Liver (tissue), 9 donors: ENCODE measurements around the gene ORAI1. TPM values are rescaled to one million over a fixed set of nuclear protein-coding genes. Genes with fewer than 3 reads are reported as not detected.
"Not testable (repeated sequence)": the region's sequence is repeated elsewhere in the genome, so short reads cannot be mapped to it uniquely, and the experiment has no call there.

Source experiments
- DNase-seq: peaks from one replicate; pipeline ENCODE4 v3.0.0-alpha.2; 2017; ENCODE audit warnings: low spot score
- H3K27ac ChIP-seq, 2 donors: one replicate each; pipeline ENCODE4 v1.7.0; 2013; ENCODE audit warnings: inconsistent platforms in 2 of 2, low read length in 2 of 2, control low read depth in 1 of 2, low read depth in 1 of 2, mild to moderate bottlenecking in 1 of 2
- H3K27me3 ChIP-seq, 4 donors: one replicate each; pipeline versions ENCODE4 v1.6.1 to v1.7.0; 2013; ENCODE audit warnings: low read length in 3 of 4, inconsistent platforms in 1 of 4, mild to moderate bottlenecking in 1 of 4, moderate library complexity in 1 of 4; ENCODE audit not compliant: control insufficient read depth in 4 of 4, insufficient read depth in 4 of 4
- H3K36me3 ChIP-seq, 4 donors: one replicate each; pipeline versions ENCODE4 v1.6.1 to v1.7.0; 2013; ENCODE audit warnings: low read length in 3 of 4, mild to moderate bottlenecking in 3 of 4, low read depth in 1 of 4, moderate library complexity in 1 of 4; ENCODE audit not compliant: control insufficient read depth in 4 of 4, insufficient read depth in 3 of 4
- H3K4me1 ChIP-seq, 4 donors: one replicate each; pipeline versions ENCODE4 v1.6.1 to v1.7.0; 2013; ENCODE audit warnings: low read length in 3 of 4, mild to moderate bottlenecking in 3 of 4, moderate library complexity in 1 of 4; ENCODE audit not compliant: control insufficient read depth in 4 of 4, insufficient read depth in 4 of 4
- H3K4me3 ChIP-seq, 3 donors: one replicate each; pipeline versions ENCODE4 v1.6.1 to v1.7.0; 2013; ENCODE audit warnings: low read length in 3 of 3, control low read depth in 1 of 3, low read depth in 1 of 3, mild to moderate bottlenecking in 1 of 3
- H3K9ac ChIP-seq, 2 donors: one replicate each; pipeline ENCODE4 v1.7.0; 2013; ENCODE audit warnings: low read length in 2 of 2, mild to moderate bottlenecking in 2 of 2, moderate library complexity in 2 of 2, control low read depth in 1 of 2, low read depth in 1 of 2
- H3K9me3 ChIP-seq, 4 donors: one replicate each; pipeline versions ENCODE4 v1.6.1 to v1.7.0; 2013; ENCODE audit warnings: low read length in 3 of 4; ENCODE audit not compliant: control insufficient read depth in 4 of 4
- FOXA1 ChIP-seq: IDR thresholded peaks from 2 replicates; pipeline ENCODE4 v1.6.1; 2016; ENCODE audit warnings: antibody characterized with exemption
- FOXA2 ChIP-seq: IDR thresholded peaks from 2 replicates; pipeline ENCODE4 v1.6.1; 2016; ENCODE audit warnings: antibody characterized with exemption
- GABPA ChIP-seq, 2 donors: IDR thresholded peaks in 1 of 2; conservative IDR thresholded peaks in 1 of 2; 2 replicates each; pipeline ENCODE4 v1.6.1; 2016; ENCODE audit warnings: antibody characterized with exemption in 2 of 2, mild to moderate bottlenecking in 1 of 2, moderate library complexity in 1 of 2
- NR2F2 ChIP-seq: IDR thresholded peaks from 2 replicates; pipeline ENCODE4 v1.6.1; 2016; ENCODE audit warnings: antibody characterized with exemption
- RAD21 ChIP-seq, 2 donors: IDR thresholded peaks; 2 replicates each; pipeline ENCODE4 v1.6.1; 2016; ENCODE audit warnings: antibody characterized with exemption in 2 of 2, mild to moderate bottlenecking in 2 of 2
- REST ChIP-seq: IDR thresholded peaks from 2 replicates; pipeline ENCODE4 v1.6.1; 2016; ENCODE audit warnings: antibody characterized with exemption, mild to moderate bottlenecking
- RXRA ChIP-seq, 2 donors: IDR thresholded peaks; 2 replicates each; pipeline ENCODE4 v1.6.1; 2017 to 2018; ENCODE audit warnings: antibody characterized with exemption in 2 of 2, mild to moderate bottlenecking in 1 of 2
- SP1 ChIP-seq: IDR thresholded peaks from 2 replicates; pipeline ENCODE4 v1.6.1; 2018; ENCODE audit warnings: antibody characterized with exemption, mild to moderate bottlenecking
- TAF1 ChIP-seq: conservative IDR thresholded peaks from 2 replicates; pipeline ENCODE4 v1.6.1; 2016; ENCODE audit warnings: antibody characterized with exemption, mild to moderate bottlenecking
- YY1 ChIP-seq: IDR thresholded peaks from 2 replicates; pipeline ENCODE4 v1.6.1; 2016; ENCODE audit warnings: antibody characterized with exemption, mild to moderate bottlenecking
- WGBS: extraction: QIAGEN DNeasy Blood & Tissue Kit; methylation state at CpG from one replicate; pipeline ENCODE4 v1.1.7; 2013; 5-methylcytosine and 5-hydroxymethylcytosine counted together
- polyA plus RNA-seq, 2 donors: library from polyadenylated mRNA; stranded (reverse) in 1 of 2; unstranded in 1 of 2; fragments of 200-250 nt in 1 of 2; fragments of >200 nt in 1 of 2; fragmentation: Nextera tagmentation in 1 of 2; extraction: Ambion mirVana in 1 of 2; gene quantifications; one replicate each; pipeline versions ENCODE4 v1.2.1 to v1.2.3, GENCODE V29; 2013 to 2015
- total RNA-seq, 2 donors: library from RNA; depleted of rRNA; stranded (reverse); fragments of >200 nt; gene quantifications; one replicate each; pipeline ENCODE4 v1.2.3, GENCODE V29; 2014
- TF ChIP-seq, protein P1 (sequence below): fragments of 150-350 bp; IDR thresholded peaks from 2 replicates; pipeline ENCODE4 v1.5.1; 2017; ENCODE audit warnings: improper control_type of control experiment, low read depth, low read length; ENCODE audit not compliant: missing input control
- TF ChIP-seq, protein P2 (sequence below): IDR thresholded peaks from 2 replicates; pipeline ENCODE4 v1.6.1; 2016; ENCODE audit warnings: antibody characterized with exemption
- TF ChIP-seq, protein P3 (sequence below): IDR thresholded peaks from 2 replicates; pipeline ENCODE4 v1.6.1; 2016; ENCODE audit warnings: antibody characterized with exemption
- TF ChIP-seq, protein P4 (sequence below): IDR thresholded peaks from 2 replicates; pipeline ENCODE4 v1.6.1; 2016; ENCODE audit warnings: antibody characterized with exemption
- donor health status: healthy.
- donor health status: healthy.
- donor health status: healthy.
- donor health status: healthy.
- donor health status: healthy.

Gene ORAI1
- total and polyA plus RNA-seq, 4 donors, result 5.3 to 10.9 (median 9.3) TPM

DNA sequence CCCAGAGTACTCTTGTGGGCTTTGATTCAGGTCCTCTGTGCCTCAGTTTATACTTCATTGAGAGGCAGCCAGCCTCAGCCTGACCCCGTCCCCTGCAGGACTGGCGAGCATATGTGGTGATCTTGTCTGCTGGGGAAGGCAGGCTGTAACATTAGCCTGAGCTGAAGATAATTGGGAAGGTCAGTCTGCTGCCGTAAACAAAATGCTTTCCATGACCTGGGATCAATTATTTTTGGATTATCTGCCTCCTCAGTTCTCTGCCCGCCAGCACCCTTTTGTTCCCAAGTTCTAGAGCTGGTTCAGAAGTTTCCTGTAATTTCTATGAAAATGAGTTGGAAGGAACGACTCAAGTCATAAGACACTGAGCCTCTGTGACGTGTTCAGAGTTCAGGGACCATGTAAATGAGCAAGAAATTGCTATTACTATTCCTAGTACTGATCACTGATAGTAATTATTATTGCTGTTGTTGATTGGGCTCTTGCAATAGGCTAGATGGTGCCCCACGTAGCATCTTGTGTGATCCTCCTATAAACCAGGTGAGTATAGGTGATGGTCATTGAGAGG is 4.5 kb downstream of the ORAI1 start:
- 85% methylated on average over 7 of the region's 7 CpGs for WGBS
- no peaks in the 10 kb centered on the region for H3K27me3 ChIP-seq
- DNase-seq, result no peak
- no peaks in the 10 kb centered on the region for H3K9me3 ChIP-seq
- peak overlapping the region; percentile 79 to 81 for H3K27ac ChIP-seq
- peaks cover 0 to 3% (median 0%) of the 10 kb centered on the region in 4 donors for H3K36me3 ChIP-seq
- peaks cover 9 to 30% (median 20%) of the 10 kb centered on the region in 4 donors for H3K4me1 ChIP-seq
- no peak overlapping the region for H3K9ac ChIP-seq
- H3K4me3 ChIP-seq, result no peak overlapping the region
- TF ChIP-seq NR2F2, result peak; percentile 92
- TF ChIP-seq, protein P1, sequence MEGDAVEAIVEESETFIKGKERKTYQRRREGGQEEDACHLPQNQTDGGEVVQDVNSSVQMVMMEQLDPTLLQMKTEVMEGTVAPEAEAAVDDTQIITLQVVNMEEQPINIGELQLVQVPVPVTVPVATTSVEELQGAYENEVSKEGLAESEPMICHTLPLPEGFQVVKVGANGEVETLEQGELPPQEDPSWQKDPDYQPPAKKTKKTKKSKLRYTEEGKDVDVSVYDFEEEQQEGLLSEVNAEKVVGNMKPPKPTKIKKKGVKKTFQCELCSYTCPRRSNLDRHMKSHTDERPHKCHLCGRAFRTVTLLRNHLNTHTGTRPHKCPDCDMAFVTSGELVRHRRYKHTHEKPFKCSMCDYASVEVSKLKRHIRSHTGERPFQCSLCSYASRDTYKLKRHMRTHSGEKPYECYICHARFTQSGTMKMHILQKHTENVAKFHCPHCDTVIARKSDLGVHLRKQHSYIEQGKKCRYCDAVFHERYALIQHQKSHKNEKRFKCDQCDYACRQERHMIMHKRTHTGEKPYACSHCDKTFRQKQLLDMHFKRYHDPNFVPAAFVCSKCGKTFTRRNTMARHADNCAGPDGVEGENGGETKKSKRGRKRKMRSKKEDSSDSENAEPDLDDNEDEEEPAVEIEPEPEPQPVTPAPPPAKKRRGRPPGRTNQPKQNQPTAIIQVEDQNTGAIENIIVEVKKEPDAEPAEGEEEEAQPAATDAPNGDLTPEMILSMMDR, result no peak

DNA sequence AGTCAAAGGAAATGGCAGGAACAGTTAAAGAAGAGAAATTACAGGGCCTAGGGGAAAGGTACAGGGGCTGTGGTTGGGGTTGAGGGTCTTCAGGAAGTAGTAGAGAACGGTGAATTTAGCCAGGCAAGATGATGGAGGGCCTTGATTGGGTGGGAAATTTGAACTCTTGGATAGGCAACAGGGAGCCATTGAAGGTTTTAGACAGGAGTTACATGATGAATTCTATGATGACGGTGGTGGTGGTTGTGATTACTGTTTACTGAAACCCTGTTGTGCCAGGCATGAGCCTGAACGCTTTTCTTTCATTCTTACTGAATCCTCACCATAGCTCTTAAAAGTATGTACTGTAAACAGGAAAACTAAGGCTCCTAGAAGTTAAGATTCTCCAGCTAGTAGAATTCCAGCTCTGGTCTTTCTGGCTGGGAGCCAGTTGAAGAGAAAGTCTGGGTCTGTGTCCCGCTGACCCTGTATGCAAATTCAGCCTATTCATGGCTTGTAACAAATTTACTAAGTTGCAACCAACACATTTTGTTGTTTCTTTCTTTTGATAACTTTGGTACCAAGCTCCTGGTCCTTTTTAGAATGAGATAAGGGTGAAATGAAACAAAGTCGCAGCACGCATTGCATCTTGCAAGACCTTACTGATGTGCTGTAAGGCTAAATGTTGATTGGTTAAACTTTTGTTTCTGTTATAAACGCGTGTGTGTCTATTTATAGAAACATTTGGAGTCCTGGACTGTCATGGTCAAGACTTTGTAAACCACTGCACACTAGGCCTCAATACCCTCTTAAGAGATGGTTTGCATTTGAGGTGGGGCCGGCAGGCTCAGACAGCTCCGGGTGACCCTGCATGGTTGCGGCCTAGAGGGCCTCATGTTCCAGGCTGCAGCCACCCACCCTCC is 6.0 kb downstream of the ORAI1 start:
- no peaks in the 10 kb centered on the region for H3K9me3 ChIP-seq
- H3K27ac ChIP-seq, result peak overlapping the region; percentile 38 to 65
- WGBS, result 68% methylated on average over 11 of the region's 11 CpGs
- H3K36me3 ChIP-seq, result peaks cover 0 to 3% (median 0%) of the 10 kb centered on the region in 4 donors
- no peak for DNase-seq
- no peak overlapping the region for H3K4me3 ChIP-seq
- H3K9ac ChIP-seq, result no peak overlapping the region
- no peaks in the 10 kb centered on the region for H3K27me3 ChIP-seq
- TF ChIP-seq RXRA (IDR thresholded peaks at IDR 0.05), result no peak
- no peak for TF ChIP-seq NR2F2
- no peak for TF ChIP-seq REST
- no peak for TF ChIP-seq GABPA (IDR thresholded peaks at IDR 0.05 in 1 of 2, conservative IDR thresholded peaks at IDR 0.05 in 1 of 2)
- TF ChIP-seq, protein P2, sequence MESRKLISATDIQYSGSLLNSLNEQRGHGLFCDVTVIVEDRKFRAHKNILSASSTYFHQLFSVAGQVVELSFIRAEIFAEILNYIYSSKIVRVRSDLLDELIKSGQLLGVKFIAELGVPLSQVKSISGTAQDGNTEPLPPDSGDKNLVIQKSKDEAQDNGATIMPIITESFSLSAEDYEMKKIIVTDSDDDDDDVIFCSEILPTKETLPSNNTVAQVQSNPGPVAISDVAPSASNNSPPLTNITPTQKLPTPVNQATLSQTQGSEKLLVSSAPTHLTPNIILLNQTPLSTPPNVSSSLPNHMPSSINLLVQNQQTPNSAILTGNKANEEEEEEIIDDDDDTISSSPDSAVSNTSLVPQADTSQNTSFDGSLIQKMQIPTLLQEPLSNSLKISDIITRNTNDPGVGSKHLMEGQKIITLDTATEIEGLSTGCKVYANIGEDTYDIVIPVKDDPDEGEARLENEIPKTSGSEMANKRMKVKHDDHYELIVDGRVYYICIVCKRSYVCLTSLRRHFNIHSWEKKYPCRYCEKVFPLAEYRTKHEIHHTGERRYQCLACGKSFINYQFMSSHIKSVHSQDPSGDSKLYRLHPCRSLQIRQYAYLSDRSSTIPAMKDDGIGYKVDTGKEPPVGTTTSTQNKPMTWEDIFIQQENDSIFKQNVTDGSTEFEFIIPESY, result no peak
- TF ChIP-seq YY1, result no peak
- no peak for TF ChIP-seq SP1
- TF ChIP-seq FOXA2, result no peak
- no peak for TF ChIP-seq RAD21 (IDR thresholded peaks at IDR 0.05)
- TF ChIP-seq, protein P3, sequence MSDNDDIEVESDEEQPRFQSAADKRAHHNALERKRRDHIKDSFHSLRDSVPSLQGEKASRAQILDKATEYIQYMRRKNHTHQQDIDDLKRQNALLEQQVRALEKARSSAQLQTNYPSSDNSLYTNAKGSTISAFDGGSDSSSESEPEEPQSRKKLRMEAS, result no peak
- TF ChIP-seq, protein P1, result no peak
- TF ChIP-seq, protein P4, sequence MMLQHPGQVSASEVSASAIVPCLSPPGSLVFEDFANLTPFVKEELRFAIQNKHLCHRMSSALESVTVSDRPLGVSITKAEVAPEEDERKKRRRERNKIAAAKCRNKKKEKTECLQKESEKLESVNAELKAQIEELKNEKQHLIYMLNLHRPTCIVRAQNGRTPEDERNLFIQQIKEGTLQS, result no peak
- no peak for TF ChIP-seq FOXA1
- TF ChIP-seq TAF1, result no peak
- H3K4me1 ChIP-seq, result peaks cover 9 to 26% (median 18%) of the 10 kb centered on the region in 4 donors

GRCh38 chr12:121633833-121634196 is 7.5 kb downstream of the ORAI1 start:
- H3K36me3 ChIP-seq, H3K9me3 ChIP-seq, DNase-seq: not testable (repeated sequence)

More at GRCh38 chr12:121633833-121634196, 7.5 kb downstream of the ORAI1 start:
- H3K27me3 ChIP-seq, H3K9ac ChIP-seq, H3K4me3 ChIP-seq, H3K27ac ChIP-seq: not testable (repeated sequence)
- H3K4me1 ChIP-seq, result peaks cover 9 to 17% (median 12%) of the 10 kb centered on the region in 4 donors
- WGBS, result 88% methylated on average over 4 of the region's 11 CpGs
